Stimulated activated CD4-positive, alpha-beta T cell treated with anti-CD3 and anti-CD28 coated beads, Interleukin-1b, Interleukin-23, amount 100 ng/mL, for 24 hours (primary cell): ENCODE measurements around the gene DMRT2.

Experiments
- DNase-seq, 4 experiments: peaks; one replicate each; pipeline ENCODE4 v3.0.0-alpha.2; 2020; ENCODE audit warnings: low read depth in 4 of 4, low spot score in 1 of 4

The DMRT2 gene

GRCh38 chr9:1086517-1086916 is 36.4 kb downstream of the DMRT2 start:
- no peak for DNase-seq

- no peak for DNase-seq
Measured at GRCh38 chr9:1087120-1087881, 37.1 kb downstream of the DMRT2 start.

DNA sequence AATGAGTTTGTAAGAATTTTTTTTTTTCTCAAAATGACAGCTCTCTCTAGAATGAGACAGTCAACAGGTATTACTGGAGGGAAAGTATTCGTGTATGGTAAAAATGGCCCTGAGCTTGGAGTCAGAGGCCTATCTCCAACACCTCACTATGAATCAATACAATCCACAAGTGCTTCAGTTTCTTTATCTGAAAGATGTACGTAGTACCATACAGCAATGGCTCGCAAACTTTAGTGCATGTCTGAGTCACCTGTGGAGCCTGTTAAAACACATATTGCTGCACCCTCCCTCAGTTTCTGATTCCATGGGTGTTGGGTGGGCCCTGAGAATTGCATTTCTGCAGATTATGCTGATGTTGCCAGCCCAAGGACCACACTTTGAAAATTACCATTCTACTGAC is 44.6 kb downstream of the DMRT2 start:
- no peak for DNase-seq

GRCh38 chr9:1096155-1096964 is 46.2 kb downstream of the DMRT2 start:
- no peak for DNase-seq

GRCh38 chr9:1098551-1098950 is 48.4 kb downstream of the DMRT2 start:
- DNase-seq, result no peak

DNA sequence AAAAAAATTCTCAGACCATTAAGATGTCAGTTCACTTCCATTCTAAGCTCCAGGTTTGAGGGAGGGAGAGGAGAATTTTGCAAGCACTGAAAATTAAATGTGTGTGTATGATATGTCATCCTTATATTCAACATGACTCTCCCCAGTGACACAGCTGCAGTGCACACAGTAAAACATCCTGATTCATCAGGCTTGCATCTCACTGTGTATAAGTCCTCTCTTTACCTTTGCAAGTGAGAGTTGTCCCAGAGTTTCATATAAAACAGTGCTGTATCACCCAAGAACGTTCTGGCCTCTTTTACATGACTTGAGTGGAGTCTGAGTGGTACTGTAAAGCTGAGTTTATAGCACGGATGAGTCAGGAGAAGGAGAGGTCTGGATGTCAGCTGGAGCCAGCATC is 50.0 kb downstream of the DMRT2 start:
- no peak for DNase-seq

GRCh38 chr9:1100945-1101344 is 50.8 kb downstream of the DMRT2 start:
- DNase-seq, result no peak

DNA sequence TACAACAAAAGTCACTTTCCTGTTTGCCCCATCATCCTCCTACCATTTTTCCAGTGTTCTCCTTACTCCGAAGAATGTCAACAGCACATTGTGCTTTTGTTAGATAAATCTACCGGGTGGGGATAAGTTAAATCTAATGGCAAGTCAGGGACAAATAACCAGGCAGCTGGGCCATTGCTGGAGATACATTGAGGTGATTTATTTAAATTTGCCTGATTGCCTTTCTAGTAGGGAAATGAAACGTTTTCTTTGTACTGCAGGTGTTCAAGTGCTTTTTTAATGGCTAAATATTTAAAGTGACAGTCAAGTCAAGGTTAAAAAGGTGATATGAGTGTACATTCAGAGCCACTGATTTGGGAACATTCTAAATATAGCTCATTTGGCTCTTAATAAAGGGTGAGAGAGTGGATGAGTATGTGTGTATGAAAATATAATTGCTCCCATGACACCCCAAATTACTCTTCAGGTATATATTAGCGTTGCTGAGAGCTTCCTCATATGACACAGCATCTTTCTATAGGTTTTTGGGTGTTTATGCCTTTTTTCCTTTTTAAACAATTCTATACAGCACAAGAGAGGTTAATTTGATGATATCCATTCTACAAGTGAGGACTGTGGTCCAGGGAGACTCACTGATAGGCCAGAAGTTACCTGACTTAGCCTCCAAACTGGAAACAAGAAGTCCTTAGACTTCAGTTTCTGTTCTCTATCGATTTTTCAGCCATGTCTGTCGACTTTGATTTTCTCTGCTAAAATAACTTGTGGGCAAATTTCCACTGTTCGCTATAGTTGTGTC is 51.9 kb downstream of the DMRT2 start:
- DNase-seq, result no peak

- no peak for DNase-seq
Measured at GRCh38 chr9:1102642-1102970, 52.4 kb downstream of the DMRT2 start.
